ENCODE measurements around the gene RABAC1. TPM values are rescaled to one million over a fixed set of nuclear protein-coding genes. Genes with fewer than 3 reads are reported as not detected.

Gene RABAC1
- total and polyA plus RNA-seq, 9 of the 15 experiments (the other 6 are each of a cell fraction or from before 2014, with no cell fraction given): 2.4 to 28.1 (median 9.3) TPM

DNA sequence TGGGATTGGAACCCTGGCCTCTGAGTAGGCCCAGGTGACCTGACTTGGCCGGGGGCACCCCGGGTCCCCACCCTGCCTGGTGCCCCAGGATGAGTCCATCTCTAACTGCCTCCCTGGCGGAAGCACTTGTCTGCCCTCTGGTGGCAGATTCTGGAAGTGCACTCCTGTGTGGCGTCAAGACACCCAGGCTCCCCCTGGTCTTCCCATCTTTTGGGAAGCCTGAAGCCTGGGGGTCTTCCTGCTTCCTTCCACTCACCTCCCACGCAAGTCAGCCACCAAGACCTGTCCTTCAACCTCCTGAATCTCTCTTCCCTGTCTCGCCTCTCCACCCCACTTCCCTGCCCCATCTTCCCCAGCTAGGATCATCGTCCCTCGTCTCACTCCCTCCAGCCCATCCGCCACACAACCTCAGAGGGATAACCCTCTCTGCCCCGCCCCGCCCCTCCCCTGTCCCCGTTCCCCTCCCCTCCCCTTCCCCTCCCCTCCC lies 7.4 kb downstream of the RABAC1 start (continued):
- TF ChIP-seq CCAR2 (IDR thresholded peaks at IDR 0.05; ENCODE audit: low read depth, low read length) (no peak), ARID2 (IDR thresholded peaks at IDR 0.05) (peak; percentile 74), ZNF445 (CRISPR knock-in tag; IDR thresholded peaks at IDR 0.05; ENCODE audit: low read depth) (no peak), STAG1 (CRISPR knock-in tag; IDR thresholded peaks at IDR 0.05; ENCODE audit: borderline replicate concordance) (peak; percentile 69; the same call in 1 of the 2 replicates), ZNF121 (CRISPR knock-in tag; conservative IDR thresholded peaks at IDR 0.05) (no peak), ZNF77 (CRISPR knock-in tag; IDR thresholded peaks at IDR 0.05) (no peak)
- TF ChIP-seq, protein P1, sequence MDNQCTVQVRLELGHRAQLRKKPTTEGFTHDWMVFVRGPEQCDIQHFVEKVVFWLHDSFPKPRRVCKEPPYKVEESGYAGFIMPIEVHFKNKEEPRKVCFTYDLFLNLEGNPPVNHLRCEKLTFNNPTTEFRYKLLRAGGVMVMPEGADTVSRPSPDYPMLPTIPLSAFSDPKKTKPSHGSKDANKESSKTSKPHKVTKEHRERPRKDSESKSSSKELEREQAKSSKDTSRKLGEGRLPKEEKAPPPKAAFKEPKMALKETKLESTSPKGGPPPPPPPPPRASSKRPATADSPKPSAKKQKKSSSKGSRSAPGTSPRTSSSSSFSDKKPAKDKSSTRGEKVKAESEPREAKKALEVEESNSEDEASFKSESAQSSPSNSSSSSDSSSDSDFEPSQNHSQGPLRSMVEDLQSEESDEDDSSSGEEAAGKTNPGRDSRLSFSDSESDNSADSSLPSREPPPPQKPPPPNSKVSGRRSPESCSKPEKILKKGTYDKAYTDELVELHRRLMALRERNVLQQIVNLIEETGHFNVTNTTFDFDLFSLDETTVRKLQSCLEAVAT (IDR thresholded peaks at IDR 0.05): peak in 1 of 2 experiments; percentile 46; a peak in 1 of 4 replicates
- TF ChIP-seq, protein P2, sequence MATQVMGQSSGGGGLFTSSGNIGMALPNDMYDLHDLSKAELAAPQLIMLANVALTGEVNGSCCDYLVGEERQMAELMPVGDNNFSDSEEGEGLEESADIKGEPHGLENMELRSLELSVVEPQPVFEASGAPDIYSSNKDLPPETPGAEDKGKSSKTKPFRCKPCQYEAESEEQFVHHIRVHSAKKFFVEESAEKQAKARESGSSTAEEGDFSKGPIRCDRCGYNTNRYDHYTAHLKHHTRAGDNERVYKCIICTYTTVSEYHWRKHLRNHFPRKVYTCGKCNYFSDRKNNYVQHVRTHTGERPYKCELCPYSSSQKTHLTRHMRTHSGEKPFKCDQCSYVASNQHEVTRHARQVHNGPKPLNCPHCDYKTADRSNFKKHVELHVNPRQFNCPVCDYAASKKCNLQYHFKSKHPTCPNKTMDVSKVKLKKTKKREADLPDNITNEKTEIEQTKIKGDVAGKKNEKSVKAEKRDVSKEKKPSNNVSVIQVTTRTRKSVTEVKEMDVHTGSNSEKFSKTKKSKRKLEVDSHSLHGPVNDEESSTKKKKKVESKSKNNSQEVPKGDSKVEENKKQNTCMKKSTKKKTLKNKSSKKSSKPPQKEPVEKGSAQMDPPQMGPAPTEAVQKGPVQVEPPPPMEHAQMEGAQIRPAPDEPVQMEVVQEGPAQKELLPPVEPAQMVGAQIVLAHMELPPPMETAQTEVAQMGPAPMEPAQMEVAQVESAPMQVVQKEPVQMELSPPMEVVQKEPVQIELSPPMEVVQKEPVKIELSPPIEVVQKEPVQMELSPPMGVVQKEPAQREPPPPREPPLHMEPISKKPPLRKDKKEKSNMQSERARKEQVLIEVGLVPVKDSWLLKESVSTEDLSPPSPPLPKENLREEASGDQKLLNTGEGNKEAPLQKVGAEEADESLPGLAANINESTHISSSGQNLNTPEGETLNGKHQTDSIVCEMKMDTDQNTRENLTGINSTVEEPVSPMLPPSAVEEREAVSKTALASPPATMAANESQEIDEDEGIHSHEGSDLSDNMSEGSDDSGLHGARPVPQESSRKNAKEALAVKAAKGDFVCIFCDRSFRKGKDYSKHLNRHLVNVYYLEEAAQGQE (IDR thresholded peaks at IDR 0.05; ENCODE audit: borderline replicate concordance): peak; percentile 80
- TF ChIP-seq, protein P2 (CRISPR knock-in tag; IDR thresholded peaks at IDR 0.05; ENCODE audit: low read depth): no peak
